ENCODE measurements around the gene ZFTA. TPM values are rescaled to one million over a fixed set of nuclear protein-coding genes. Genes with fewer than 3 reads are reported as not detected.

ZFTA gene
- polyA plus RNA-seq, 1 donor (not counting 4 experiments of a cell fraction or from before 2014, with no cell fraction given) = 4.6 TPM

- Histone ChIP-seq H3K27me3 (ENCODE audit: control insufficient read depth, extremely low read depth, insufficient read depth, low read length) (no peaks in the 10 kb centered on the region), H3K79me2 (ENCODE audit: control insufficient read depth, insufficient read depth, low read length) (peaks cover 30% of the 10 kb centered on the region), H4K20me1 (ENCODE audit: control insufficient read depth, extremely low read depth, insufficient read depth, low read length) (no peaks in the 10 kb centered on the region), H3K9me1 (ENCODE audit: control insufficient read depth, extremely low read depth, insufficient read depth, low read length) (no peaks in the 10 kb centered on the region), H3K36me3 (ENCODE audit: control insufficient read depth in 2 of 2, extremely low read depth in 1 of 2, insufficient read depth in 2 of 2, low read length in 2 of 2) (peaks cover 6 to 14% of the 10 kb centered on the region in 2 experiments), H3K4me3 (ENCODE audit: control insufficient read depth in 2 of 3, extremely low read depth in 1 of 3, insufficient read depth in 2 of 3, low read depth in 1 of 3, low read length in 3 of 3) (peak overlapping the region; percentile 84 to 87 (median 85)), H3K9me3 (ENCODE audit: control insufficient read depth, low read depth, low read length) (no peaks in the 10 kb centered on the region), H3K9ac (ENCODE audit: control insufficient read depth, extremely low read depth, insufficient read depth, low read length) (peak overlapping the region; percentile 80), H3K4me1 (ENCODE audit: control insufficient read depth, extremely low read depth, insufficient read depth, low read length) (peaks cover 14% of the 10 kb centered on the region), H3K27ac (ENCODE audit: control insufficient read depth, insufficient read depth, low read length) (no peak overlapping the region), H2AFZ (ENCODE audit: control insufficient read depth, low read length) (no peak overlapping the region), H3K4me2 (ENCODE audit: control insufficient read depth, extremely low read depth, insufficient read depth, low read depth, low read length) (peak overlapping the region; percentile 68)
- dilution Hi-C loops (cut with MboI; ENCODE audit: extremely low pct_ligation_motif_present, low sequenced_read_pairs) = no loop called here
- no peak for DNase-seq (ENCODE audit: low read depth, low spot score)
- TF ChIP-seq CTCF (optimal IDR thresholded peaks at IDR 0.05 in 1 of 3, IDR thresholded peaks at IDR 0.05 in 1 of 3, conservative IDR thresholded peaks at IDR 0.05 in 1 of 3; ENCODE audit: extremely low read depth in 1 of 3, insufficient read depth in 2 of 3, low read length in 3 of 3) = no peak
- no peak for TF ChIP-seq EZH2 (IDR thresholded peaks at IDR 0.05; ENCODE audit: low read length)
- peak; percentile 9 for FAIRE-seq
These were observed 45.8 kb upstream of the ZFTA start for GRCh38 chr11:63814383-63814736.

DNA sequence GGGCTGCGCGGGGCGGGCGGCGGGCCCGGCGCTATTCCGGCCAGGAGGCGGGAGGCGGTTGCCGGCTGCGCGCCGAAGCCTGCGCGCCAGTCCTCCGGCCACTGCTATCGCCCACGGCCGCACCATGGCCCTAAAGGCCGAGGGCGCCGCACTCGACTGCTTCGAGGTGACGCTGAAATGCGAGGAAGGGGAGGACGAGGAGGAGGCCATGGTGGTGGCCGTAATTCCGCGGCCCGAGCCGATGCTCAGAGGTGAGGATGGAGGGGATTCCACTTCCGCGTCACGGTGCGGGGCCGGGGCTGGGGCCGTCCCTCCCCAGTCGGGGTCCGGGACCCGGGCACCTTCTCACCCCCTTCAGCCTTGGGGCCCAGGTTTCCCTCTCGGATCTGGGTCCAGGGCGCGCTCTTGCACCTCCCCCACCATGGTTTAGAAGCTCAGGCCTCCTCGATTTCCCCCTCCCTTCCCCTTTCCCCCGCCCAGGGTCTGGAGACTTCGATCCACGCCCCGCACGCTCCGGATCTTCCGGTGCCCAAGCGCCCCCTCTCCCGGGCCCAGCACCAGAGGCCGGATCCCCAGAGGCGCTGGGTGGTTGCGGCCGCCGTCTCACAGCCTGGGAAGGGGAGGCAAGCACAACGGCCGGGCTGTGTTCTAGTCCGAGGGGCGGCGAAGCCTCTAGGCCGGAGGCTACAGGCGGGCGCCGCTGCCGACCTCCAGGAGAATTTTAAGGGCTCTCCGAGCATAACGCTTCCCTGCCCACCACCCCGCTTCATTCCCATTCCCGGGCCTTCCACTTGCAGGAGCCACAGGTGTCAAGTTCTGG is 45.2 kb upstream of the ZFTA start:
- no peak for DNase-seq (ENCODE audit: low read depth, low spot score)
- H4K20me1 ChIP-seq (ENCODE audit: control insufficient read depth, extremely low read depth, insufficient read depth, low read length) = no peaks in the 10 kb centered on the region
- no peaks in the 10 kb centered on the region for H3K27me3 ChIP-seq (ENCODE audit: control insufficient read depth, extremely low read depth, insufficient read depth, low read length)
- H3K4me1 ChIP-seq (ENCODE audit: control insufficient read depth, extremely low read depth, insufficient read depth, low read length) = peaks cover 14% of the 10 kb centered on the region
- no peak for FAIRE-seq
- H2AFZ ChIP-seq (ENCODE audit: control insufficient read depth, low read length) = peak overlapping the region; percentile 91
- TF ChIP-seq EZH2 (IDR thresholded peaks at IDR 0.05; ENCODE audit: low read length) (no peak), CTCF (optimal IDR thresholded peaks at IDR 0.05 in 1 of 3, IDR thresholded peaks at IDR 0.05 in 1 of 3, conservative IDR thresholded peaks at IDR 0.05 in 1 of 3; ENCODE audit: extremely low read depth in 1 of 3, insufficient read depth in 2 of 3, low read length in 3 of 3) (no peak)
- dilution Hi-C loops (cut with MboI; ENCODE audit: extremely low pct_ligation_motif_present, low sequenced_read_pairs) = no loop called here
- peaks cover 5 to 14% of the 10 kb centered on the region in 2 experiments for H3K36me3 ChIP-seq (ENCODE audit: control insufficient read depth in 2 of 2, extremely low read depth in 1 of 2, insufficient read depth in 2 of 2, low read length in 2 of 2)
- peak overlapping the region; percentile 84 to 87 (median 85) for H3K4me3 ChIP-seq (ENCODE audit: control insufficient read depth in 2 of 3, extremely low read depth in 1 of 3, insufficient read depth in 2 of 3, low read depth in 1 of 3, low read length in 3 of 3)
- H3K4me2 ChIP-seq (ENCODE audit: control insufficient read depth, extremely low read depth, insufficient read depth, low read depth, low read length) = peak overlapping the region; percentile 68
- H3K79me2 ChIP-seq (ENCODE audit: control insufficient read depth, insufficient read depth, low read length) = peaks cover 30% of the 10 kb centered on the region
- H3K27ac ChIP-seq (ENCODE audit: control insufficient read depth, insufficient read depth, low read length) = peak overlapping the region; percentile 44
- peak overlapping the region; percentile 80 for H3K9ac ChIP-seq (ENCODE audit: control insufficient read depth, extremely low read depth, insufficient read depth, low read length)
- no peaks in the 10 kb centered on the region for H3K9me3 ChIP-seq (ENCODE audit: control insufficient read depth, low read depth, low read length)
- no peaks in the 10 kb centered on the region for H3K9me1 ChIP-seq (ENCODE audit: control insufficient read depth, extremely low read depth, insufficient read depth, low read length)
